ENCODE measurements around the gene PHF21B.
A peak's percentile ranks its signal among the peaks of the same experiment; 100 is the strongest.
"Not testable (repeated sequence)": the region's sequence is repeated elsewhere in the genome, so short reads cannot be mapped to it uniquely, and the experiment has no call there.

Gene PHF21B

DNA sequence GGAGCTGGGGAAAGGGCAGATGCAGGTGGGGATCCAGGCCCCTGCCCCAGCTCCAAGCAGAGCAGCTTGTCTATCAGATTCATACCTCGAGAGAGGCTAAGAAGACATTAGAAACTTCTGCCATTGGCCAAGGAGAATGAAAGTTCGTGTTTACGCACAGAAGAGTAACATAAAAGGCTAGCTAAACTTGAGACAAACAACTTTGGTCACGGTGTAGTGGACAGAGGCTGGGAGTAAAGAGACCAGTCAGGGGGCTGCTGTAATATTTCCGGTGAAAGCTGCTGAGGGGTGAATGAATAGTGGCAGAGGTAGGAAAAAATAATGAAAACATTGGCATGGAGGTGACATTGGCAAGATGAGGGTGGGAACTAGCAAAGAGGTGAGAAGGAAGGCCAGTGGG, 22.9 kb downstream of the PHF21B start:
- DNase-seq: no peak

- DNase-seq: no peak
Measured at GRCh38 chr22:44985906-44986527, 23.8 kb downstream of the PHF21B start.

DNA sequence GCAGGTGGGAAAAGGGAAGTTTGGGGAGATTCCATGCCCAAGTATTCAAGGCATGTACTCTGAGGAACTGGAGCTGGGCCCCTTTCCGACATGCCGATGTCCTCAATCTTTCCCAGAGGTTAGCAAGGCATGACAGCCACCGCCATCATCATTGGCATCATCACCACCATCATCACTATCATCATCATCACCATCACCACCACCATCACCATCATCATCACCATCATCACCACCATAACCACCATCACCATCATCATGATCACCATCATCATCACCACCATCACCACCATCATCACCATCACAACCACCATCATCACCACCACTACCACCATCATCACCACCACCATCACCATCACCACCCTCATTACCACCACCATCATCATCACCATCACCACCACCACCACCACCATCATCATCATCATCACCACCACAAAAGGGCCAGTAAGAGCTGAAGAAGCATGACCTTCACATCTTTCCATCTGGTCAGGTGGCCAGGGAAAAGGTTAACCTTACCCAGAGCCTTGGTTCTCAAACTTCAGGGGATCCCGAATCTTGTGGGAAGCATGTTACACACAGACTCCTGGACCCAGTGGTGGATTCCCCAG, 25.8 kb downstream of the PHF21B start:
- DNase-seq: no peak

GRCh38 chr22:44982445-44982844, 27.4 kb downstream of the PHF21B start:
- no peak for DNase-seq

DNA sequence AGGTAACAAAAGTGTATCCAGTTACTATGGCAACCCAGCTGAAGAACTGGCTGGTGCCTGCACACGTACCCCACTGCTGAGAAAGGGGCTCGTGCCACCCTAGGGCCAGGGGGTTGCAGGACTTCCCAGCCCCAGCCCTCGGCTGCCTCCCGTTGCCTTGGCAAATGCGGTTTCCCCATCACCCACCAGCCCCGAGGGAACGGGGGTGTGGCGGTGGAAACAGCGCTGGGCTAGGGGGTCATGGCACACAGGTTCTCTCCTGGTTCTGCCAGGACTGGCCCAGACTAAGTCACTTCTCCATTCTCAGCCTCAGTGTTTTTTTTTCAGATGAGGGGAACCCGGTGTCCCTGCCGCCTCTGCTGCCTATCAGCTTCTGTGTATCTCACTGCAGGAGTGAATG, 27.9 kb downstream of the PHF21B start:
- DNase-seq: no peak

DNA sequence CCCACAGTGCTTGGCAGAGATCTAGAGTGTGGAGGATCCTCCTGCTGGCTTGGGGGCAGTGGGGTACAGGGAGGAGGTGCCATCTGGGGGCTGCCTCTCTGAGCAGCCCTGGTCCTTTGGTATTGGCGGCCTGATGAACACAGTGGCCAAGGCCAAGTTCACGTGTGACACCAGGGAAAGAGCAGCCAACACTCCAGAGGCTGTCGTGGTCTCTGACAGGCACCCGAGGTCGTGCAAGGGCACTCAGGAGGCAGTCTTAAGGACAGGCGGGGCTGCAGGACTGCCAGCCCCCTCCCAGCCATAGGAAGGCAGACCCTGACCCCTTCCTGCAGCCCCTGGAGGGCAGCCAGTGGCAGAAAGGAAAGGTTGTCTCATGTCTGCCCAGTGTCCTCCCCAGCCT, 30.7 kb downstream of the PHF21B start:
- no peak for DNase-seq

DNA sequence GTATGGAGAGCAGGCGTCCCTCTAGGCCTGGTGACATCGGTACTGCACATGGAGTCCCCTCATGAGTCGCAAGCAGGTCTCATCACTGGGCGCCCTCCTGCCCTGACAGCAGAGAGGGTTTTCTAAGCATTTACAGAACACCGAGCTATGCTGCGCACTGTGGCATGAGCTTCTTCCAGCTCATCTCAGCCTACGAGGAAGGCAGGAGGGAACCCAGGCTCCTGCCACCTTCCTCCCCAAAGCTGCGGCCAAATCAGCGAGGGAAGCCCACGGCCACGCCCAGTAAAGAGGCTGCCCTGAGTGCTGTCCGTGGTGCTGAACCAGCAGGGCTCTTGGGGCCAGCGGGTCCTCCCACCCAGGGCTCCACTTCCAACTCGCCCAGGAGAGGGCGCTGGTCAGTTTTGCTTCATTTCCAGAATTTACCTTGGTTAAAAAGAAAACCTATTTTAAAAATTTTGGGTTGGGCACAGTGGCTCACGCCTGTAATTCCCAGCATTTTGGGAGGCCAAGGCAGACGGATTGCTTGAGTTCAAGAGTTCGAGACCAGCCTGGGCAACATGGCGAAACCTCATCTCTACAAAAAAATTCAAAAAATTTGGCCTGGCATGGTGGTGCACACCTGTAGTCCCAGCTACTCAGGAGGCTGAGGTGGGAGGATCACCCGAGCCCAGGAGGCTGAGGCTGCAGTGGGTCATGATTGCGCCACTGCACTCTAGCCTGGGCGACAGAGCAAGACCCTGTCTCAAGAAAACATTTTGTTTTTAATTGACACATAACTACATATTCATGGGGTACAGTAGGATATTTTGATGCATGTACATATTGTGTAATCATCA, 34.2 kb downstream of the PHF21B start:
- peak; percentile 63 for DNase-seq

GRCh38 chr22:44974454-44974853, 35.4 kb downstream of the PHF21B start:
- DNase-seq: no peak

GRCh38 chr22:44973829-44974228, 36.0 kb downstream of the PHF21B start:
- no peak for DNase-seq

GRCh38 chr22:44972363-44973083, 37.3 kb downstream of the PHF21B start:
- peak; percentile 12 for DNase-seq

DNA sequence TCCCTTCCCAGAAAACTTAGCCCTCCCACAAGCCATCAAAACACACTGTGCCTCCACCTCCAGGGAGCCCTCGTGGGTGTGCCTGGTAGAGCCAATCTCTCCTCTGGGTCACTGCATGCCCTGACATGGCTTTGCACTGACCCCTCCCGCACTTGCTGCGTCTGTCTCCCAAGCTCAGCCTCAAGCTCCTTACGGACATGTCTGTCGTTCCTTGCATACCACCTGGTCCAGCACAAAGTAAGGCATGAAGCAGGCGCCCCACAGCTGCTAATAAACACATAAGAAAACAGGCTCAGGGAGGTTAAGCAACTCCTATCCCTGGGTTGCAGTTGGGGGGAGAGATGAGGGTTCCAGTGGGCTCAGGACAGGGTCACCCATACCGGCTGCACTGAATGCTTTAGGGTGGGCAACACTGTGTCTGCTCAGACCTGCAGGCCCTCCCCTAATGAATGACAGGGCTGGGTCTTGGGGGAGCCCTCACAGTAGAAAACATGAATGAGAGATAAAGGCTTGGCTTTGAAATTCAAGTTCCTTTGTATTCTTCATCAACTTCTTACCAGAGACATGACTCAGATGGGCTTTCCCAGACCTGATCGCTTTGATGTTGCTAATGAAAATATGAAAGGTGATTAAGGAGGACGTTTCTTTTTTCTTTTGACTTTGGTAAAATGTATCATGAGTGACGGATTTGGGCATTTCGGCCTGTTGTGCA, 38.0 kb downstream of the PHF21B start:
- DNase-seq: no peak

DNA sequence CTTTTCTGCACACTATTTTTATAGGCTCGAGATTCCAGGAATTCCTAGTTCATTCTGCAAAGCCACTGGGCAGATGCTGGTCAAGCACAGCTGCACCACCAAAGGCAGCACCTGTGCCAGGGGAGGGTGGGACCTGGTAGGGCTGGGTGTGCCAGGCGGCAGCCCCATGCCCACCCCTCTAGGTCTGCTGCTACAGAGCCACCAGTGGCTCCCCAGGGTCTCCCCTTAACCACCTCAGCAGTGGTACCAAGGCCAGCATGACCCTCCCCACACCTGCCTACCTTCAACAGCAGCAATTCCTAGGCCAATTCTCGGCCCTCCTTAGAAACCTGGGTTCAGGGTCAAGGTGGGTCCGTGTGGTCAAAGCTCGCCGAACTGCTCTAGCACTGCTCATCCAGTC, 39.5 kb downstream of the PHF21B start:
- no peak for DNase-seq

GRCh38 chr22:44969817-44970216, 40.0 kb downstream of the PHF21B start:
- no peak for DNase-seq

DNA sequence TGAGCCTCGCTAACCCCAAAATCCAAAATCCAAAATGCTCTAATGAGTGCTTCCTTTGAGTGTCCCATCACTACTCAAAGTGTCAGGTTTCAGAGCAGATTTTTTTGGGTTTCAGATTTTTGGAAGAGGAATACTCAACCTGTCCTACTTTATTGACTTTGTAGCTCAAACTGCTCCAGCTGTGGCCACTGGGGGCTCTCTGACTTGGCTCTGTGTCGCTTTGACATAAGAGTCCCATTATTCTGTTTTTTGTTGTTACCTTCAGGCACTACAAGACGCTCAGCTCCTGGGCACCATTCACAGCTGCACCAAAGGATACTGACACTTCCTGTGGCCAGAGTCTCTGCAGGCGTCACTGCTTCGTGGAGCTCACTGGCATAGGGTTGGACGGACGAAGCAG, 41.1 kb downstream of the PHF21B start:
- DNase-seq: no peak

- no peak for DNase-seq
Measured at GRCh38 chr22:44965171-44965570, 44.6 kb downstream of the PHF21B start.

DNA sequence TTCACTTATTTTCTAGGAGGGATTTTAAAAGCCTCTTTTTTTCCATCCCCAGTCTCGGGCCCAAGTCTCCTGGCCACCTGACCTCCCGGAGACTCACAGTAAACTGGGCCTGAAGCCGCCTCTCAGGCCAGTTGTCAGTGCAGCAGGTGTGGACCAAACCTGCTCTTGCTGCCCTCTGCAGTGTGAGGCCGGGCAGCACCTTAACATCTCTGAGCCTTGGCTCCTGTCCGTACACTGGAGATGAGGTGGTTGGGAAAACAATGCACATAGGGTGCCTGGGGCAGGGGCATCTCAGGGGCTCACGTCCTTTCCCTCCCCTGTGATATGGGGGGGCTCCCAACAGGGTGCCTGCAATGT, 45.1 kb downstream of the PHF21B start:
- DNase-seq: no peak

DNA sequence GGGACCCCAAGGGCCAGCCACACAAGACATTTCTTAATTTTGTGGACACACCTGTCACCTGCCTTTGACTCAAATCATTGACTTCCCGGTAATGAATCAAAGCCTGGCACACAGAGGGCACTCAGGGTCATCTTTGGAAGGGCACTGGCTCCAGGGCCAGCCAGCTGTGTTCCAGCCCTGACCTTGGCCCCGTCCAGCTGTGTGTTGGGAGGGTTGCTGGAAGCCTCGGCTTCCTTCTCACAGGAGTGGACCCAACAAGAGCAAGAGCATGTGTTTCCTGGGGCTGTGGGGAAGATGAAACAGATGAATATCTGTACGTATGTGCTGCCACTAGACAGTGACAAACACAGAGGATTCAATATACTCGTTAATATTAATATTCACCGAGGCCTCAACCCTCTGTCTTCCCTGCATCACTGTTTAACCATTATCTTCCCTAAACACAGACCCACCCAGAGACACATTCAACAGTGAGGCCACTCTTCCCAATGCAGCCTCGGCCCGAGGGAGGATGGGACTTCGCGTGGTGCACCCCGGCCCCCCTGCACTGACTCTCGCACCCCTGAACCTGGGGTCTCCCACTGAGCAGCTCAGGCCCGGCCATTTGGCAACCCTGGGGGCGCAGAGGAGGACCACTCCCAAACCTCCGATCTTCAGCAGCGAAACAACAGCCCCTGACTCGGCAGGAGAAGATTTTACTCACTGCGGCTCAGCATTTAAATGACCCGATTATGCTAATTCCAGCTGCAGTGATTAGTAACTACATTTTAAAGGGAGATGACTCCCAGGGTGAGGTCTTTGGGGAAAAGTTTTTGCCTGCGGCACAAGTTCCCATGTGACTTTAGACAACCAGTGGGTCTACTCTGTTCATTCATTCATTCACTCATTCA, 45.7 kb downstream of the PHF21B start:
- no peak for DNase-seq

- DNase-seq: no peak
Measured at GRCh38 chr22:44962741-44963454, 46.9 kb downstream of the PHF21B start.

DNA sequence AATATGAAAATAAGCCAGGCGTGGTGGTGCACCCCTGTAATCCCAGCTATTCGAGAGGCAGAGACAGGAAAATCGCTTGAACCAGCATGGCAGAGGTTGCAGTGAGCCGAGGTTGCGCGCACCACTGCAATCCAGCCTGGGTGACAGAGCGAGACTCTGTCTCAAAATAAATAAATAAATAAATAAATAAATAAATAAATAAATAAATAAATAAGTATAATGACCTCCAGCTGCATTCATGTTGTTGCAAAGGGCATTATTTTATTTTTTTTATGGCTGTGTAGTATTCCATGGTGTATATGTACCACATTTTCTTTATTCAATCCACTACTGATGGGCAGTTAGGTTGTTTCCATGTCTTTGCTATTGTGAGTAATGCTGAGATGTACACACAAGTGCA, 48.1 kb downstream of the PHF21B start:
- DNase-seq: not testable (repeated sequence)

DNA sequence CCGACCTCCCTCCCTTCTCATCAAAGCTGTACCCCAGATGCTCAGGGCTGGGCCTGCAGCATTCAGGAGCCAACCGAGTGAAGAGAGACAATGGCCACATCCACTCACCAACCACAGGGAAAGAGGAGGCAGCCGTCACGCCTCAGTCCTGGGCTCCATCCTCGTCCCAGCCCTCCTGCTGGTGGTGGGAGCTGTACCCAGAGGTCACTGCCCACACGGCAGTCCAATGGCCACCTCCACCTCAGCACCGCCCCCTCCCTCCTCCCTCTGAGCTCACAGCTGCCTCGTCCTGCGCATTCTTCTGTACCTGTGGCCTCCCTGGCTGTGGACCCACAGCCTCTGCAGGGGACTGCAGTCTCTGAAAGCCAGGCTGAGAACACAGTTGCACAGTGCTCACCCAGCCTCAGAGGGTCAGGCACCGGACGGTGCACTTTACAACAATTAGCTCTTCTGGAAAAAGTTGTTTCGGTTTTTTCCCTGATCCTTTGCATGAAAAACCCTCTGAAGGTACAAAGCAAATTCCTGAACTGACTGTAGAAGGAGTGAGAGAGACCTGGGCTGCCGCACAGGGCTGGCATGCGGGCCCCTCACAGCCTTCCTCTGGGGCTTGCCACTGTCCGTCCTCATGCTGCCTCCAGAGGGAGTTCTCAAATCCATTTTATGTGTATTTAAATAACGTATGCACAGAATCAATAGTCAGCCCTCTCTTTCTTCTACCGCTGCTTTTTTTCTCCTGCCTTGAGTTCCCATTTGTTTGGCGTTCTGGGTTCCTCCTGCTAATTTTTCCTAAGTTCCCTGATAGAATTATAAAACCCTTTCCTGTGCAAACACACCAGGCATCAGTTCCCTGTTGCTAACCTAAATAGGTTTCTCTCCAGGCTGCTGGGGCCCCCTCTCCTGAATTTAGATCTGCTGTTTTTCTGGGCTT, 52.7 kb downstream of the PHF21B start:
- DNase-seq: no peak
